ENCODE measurements around the gene EIF6. TPM values are rescaled to one million over a fixed set of nuclear protein-coding genes. Genes with fewer than 3 reads are reported as not detected.
A peak's percentile ranks its signal among the peaks of the same experiment; 100 is the strongest.

The EIF6 gene
- polyA plus RNA-seq, 3 donors: 94.3 to 222 (median 190) TPM

- peak overlapping the region in 1 of 7 donors; percentile 25 for H3K27ac Mint-ChIP-seq
- peak overlapping the region in 1 of 2 donors; percentile 97 for H3K27ac ChIP-seq (ENCODE audit: low read depth in 1 of 2, low read length in 2 of 2)
Observed at GRCh38 chr20:35275741-35276251, 8.8 kb downstream of the EIF6 start.

DNA sequence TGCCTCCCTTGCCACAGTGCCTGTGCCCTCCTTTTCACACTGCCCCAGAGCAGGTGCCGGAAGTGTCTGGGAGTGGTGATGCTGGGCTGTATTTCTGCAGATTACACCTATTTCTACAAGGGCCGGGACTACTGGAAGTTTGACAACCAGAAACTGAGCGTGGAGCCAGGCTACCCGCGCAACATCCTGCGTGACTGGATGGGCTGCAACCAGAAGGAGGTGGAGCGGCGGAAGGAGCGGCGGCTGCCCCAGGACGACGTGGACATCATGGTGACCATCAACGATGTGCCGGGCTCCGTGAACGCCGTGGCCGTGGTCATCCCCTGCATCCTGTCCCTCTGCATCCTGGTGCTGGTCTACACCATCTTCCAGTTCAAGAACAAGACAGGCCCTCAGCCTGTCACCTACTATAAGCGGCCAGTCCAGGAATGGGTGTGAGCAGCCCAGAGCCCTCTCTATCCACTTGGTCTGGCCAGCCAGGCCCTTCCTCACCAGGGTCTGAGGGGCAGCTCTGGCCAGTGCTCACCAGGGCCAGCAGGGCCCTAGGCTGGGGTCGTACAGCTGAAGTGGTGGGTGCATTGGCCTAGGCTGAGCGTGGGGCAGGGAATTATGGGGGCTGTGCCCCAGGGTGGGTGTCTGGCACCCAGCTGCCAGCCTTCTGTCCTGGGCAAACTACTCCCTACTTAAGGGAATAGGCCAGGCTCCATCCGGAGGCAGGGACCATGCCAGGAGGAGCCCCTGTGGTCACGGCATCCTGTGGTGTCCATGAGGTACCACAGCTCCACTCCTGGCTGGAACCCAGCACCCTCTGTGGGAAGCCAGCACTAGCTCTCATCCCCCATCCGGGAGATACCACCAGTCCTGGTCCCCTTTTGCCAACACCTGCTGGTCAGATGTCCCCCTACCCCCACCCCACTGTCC lies 10.1 kb downstream of the EIF6 start:
- DNase-seq: no peak
- Mint-ChIP-seq H3K4me1 (peaks cover 15% of the 10 kb centered on the region), H3K4me3 (no peak overlapping the region), H3K27me3 (ENCODE audit: low read depth in 3 of 3) (peaks cover 0 to 1% (median 0%) of the 10 kb centered on the region in 3 donors), H3K27ac (peak overlapping the region in 2 of 7 donors; percentile 36 to 54), H3K9me3 (no peaks in the 10 kb centered on the region), H3K36me3 (peaks cover 51 to 63% of the 10 kb centered on the region in 2 donors)
- Histone ChIP-seq H3K4me2 (replicated peaks; ENCODE audit: extremely low read depth, low read length, poor library complexity, severe bottlenecking) (no peak overlapping the region), H3K9me3 (replicated peaks in 1 of 2; ENCODE audit: control insufficient read depth in 1 of 2, insufficient read depth in 1 of 2, low read length in 2 of 2) (no peaks in the 10 kb centered on the region), H3K4me1 (ENCODE audit: control insufficient read depth in 1 of 2, insufficient read depth in 2 of 2, low read length in 2 of 2) (peaks cover 14 to 22% of the 10 kb centered on the region in 2 donors), H3K27ac (ENCODE audit: low read depth in 1 of 2, low read length in 2 of 2) (peak overlapping the region in 1 of 2 donors; percentile 31), H3K9ac (ENCODE audit: insufficient read depth, low read length, poor library complexity, severe bottlenecking) (no peak overlapping the region), H3K36me3 (replicated peaks in 1 of 2; ENCODE audit: control insufficient read depth in 1 of 2, insufficient read depth in 2 of 2, low read length in 2 of 2) (peaks cover 41 to 62% of the 10 kb centered on the region in 2 donors), H3K27me3 (ENCODE audit: control insufficient read depth in 2 of 2, insufficient read depth in 2 of 2, low read length in 2 of 2) (no peaks in the 10 kb centered on the region), H3K79me2 (ENCODE audit: insufficient read depth, low read length) (peaks cover 20% of the 10 kb centered on the region), H3K4me3 (replicated peaks in 1 of 3; ENCODE audit: low read depth in 2 of 3, low read length in 3 of 3) (no peak overlapping the region), H2AFZ (ENCODE audit: insufficient read depth, low read depth, low read length, poor library complexity, severe bottlenecking) (no peak overlapping the region), H4K20me1 (ENCODE audit: insufficient read depth, low read length) (peaks cover 41% of the 10 kb centered on the region)
- WGBS (ENCODE audit: insufficient coverage): 95% methylated on average over 22 of the region's 24 CpGs
- intact Hi-C loops (cut with micrococcal nuclease): loop anchor here in 1 of 2 donors (10.0 kb wide), 1 partner anchor 130 kb away; the partner anchor contains the start of gene EDEM2
- TF ChIP-seq, protein P1, sequence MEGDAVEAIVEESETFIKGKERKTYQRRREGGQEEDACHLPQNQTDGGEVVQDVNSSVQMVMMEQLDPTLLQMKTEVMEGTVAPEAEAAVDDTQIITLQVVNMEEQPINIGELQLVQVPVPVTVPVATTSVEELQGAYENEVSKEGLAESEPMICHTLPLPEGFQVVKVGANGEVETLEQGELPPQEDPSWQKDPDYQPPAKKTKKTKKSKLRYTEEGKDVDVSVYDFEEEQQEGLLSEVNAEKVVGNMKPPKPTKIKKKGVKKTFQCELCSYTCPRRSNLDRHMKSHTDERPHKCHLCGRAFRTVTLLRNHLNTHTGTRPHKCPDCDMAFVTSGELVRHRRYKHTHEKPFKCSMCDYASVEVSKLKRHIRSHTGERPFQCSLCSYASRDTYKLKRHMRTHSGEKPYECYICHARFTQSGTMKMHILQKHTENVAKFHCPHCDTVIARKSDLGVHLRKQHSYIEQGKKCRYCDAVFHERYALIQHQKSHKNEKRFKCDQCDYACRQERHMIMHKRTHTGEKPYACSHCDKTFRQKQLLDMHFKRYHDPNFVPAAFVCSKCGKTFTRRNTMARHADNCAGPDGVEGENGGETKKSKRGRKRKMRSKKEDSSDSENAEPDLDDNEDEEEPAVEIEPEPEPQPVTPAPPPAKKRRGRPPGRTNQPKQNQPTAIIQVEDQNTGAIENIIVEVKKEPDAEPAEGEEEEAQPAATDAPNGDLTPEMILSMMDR (IDR thresholded peaks at IDR 0.05): no peak

More at GRCh38 chr20:35275741-35276251, 8.8 kb downstream of the EIF6 start:
- intact Hi-C loops (cut with micrococcal nuclease): loop anchor here in 1 of 2 donors (10.0 kb wide), 1 partner anchor 131 kb away; the partner anchor contains the start of gene EDEM2
- H3K36me3 Mint-ChIP-seq: peaks cover 53 to 63% of the 10 kb centered on the region in 2 donors
- peaks cover 41% of the 10 kb centered on the region for H4K20me1 ChIP-seq (ENCODE audit: insufficient read depth, low read length)
- no peak overlapping the region for H2AFZ ChIP-seq (ENCODE audit: insufficient read depth, low read depth, low read length, poor library complexity, severe bottlenecking)
- no peak overlapping the region for H3K9ac ChIP-seq (ENCODE audit: insufficient read depth, low read length, poor library complexity, severe bottlenecking)
- peaks cover 43 to 62% of the 10 kb centered on the region in 2 donors for H3K36me3 ChIP-seq (replicated peaks in 1 of 2; ENCODE audit: control insufficient read depth in 1 of 2, insufficient read depth in 2 of 2, low read length in 2 of 2)
- WGBS (ENCODE audit: insufficient coverage): 97% methylated on average over 11 of the region's 12 CpGs
- H3K27me3 Mint-ChIP-seq (ENCODE audit: low read depth in 3 of 3): no peaks in the 10 kb centered on the region
- no peaks in the 10 kb centered on the region for H3K27me3 ChIP-seq (ENCODE audit: control insufficient read depth in 2 of 2, insufficient read depth in 2 of 2, low read length in 2 of 2)
- no peak overlapping the region for H3K4me3 ChIP-seq (replicated peaks in 1 of 3; ENCODE audit: low read depth in 2 of 3, low read length in 3 of 3)
- no peak overlapping the region for H3K4me2 ChIP-seq (replicated peaks; ENCODE audit: extremely low read depth, low read length, poor library complexity, severe bottlenecking)
- TF ChIP-seq, protein P1 (IDR thresholded peaks at IDR 0.05): no peak
- DNase-seq: no peak
- peaks cover 0 to 1% (median 0%) of the 10 kb centered on the region in 7 donors for H3K9me3 Mint-ChIP-seq
- H3K4me1 Mint-ChIP-seq: peaks cover 15% of the 10 kb centered on the region
- H3K9me3 ChIP-seq (replicated peaks in 1 of 2; ENCODE audit: control insufficient read depth in 1 of 2, insufficient read depth in 1 of 2, low read length in 2 of 2): no peaks in the 10 kb centered on the region
- no peak overlapping the region for H3K4me3 Mint-ChIP-seq
- H3K4me1 ChIP-seq (ENCODE audit: control insufficient read depth in 1 of 2, insufficient read depth in 2 of 2, low read length in 2 of 2): peaks cover 14 to 22% of the 10 kb centered on the region in 2 donors
- peaks cover 26% of the 10 kb centered on the region for H3K79me2 ChIP-seq (ENCODE audit: insufficient read depth, low read length)
